Tibial nerve (tissue), 4 donors: ENCODE data around the gene SGCG.

Source experiments
- EP300 ChIP-seq, 2 donors: sonication (generic); formaldehyde crosslinking; IDR thresholded peaks; one replicate each; pipeline ENCODE4 v1.6.1; 2017; ENCODE audit warnings: antibody characterized with exemption in 2 of 2, mild to moderate bottlenecking in 1 of 2
- TF ChIP-seq, protein P1 (sequence below), 5 experiments: fragments of 200-600 bp in 3 of 5; fragments of 450-650 bp in 2 of 5; sonication (generic) in 3 of 5; IDR thresholded peaks; one replicate each; pipeline ENCODE4 v1.5.1; 2016 to 2019; ENCODE audit warnings: antibody characterized with exemption in 5 of 5, mild to moderate bottlenecking in 3 of 5, moderate library complexity in 2 of 5

DNA sequence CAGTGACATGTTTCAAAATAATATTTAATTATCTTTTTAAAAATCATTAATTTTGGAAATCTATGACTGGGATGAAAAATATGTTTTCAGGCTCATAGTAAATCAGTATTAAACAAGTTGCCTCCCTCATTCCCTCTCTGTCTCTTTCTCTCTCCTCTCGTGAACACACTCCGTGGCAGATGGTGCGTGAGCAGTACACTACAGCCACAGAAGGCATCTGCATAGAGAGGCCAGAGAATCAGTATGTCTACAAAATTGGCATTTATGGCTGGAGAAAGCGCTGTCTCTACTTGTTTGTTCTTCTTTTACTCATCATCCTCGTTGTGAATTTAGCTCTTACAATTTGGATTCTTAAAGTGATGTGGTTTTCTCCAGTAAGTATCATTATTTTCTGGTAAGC, 22.7 kb downstream of the SGCG start:
- no peak for TF ChIP-seq EP300 (IDR thresholded peaks at IDR 0.05)
- TF ChIP-seq, protein P1, sequence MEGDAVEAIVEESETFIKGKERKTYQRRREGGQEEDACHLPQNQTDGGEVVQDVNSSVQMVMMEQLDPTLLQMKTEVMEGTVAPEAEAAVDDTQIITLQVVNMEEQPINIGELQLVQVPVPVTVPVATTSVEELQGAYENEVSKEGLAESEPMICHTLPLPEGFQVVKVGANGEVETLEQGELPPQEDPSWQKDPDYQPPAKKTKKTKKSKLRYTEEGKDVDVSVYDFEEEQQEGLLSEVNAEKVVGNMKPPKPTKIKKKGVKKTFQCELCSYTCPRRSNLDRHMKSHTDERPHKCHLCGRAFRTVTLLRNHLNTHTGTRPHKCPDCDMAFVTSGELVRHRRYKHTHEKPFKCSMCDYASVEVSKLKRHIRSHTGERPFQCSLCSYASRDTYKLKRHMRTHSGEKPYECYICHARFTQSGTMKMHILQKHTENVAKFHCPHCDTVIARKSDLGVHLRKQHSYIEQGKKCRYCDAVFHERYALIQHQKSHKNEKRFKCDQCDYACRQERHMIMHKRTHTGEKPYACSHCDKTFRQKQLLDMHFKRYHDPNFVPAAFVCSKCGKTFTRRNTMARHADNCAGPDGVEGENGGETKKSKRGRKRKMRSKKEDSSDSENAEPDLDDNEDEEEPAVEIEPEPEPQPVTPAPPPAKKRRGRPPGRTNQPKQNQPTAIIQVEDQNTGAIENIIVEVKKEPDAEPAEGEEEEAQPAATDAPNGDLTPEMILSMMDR (IDR thresholded peaks at IDR 0.05): no peak
